GM21737 (cell line): ENCODE data around the gene PGBD1.
"Not testable (repeated sequence)": the region's sequence is repeated elsewhere in the genome, so short reads cannot be mapped to it uniquely, and the experiment has no call there.

Experiments used
- ATAC-seq: cut with Tn5 transposase; IDR thresholded peaks from one replicate; pipeline ENCODE4 v1.9.1; 2021; ENCODE audit warnings: mild to moderate bottlenecking, moderate library complexity; ENCODE audit not compliant: unreplicated experiment

Gene PGBD1

GRCh38 chr6:28269492-28269891 lies 11.9 kb upstream of the PGBD1 start:
- no peak for ATAC-seq

- ATAC-seq, result no peak
Observed at GRCh38 chr6:28274888-28275287, 6.5 kb upstream of the PGBD1 start.

GRCh38 chr6:28277746-28278145 lies 3.6 kb upstream of the PGBD1 start:
- ATAC-seq, result no peak

- no peak for ATAC-seq
Observed at GRCh38 chr6:28280595-28281287, 631 bp upstream of the PGBD1 start.

GRCh38 chr6:28282926-28283325 lies 1.6 kb downstream of the PGBD1 start:
- no peak for ATAC-seq

GRCh38 chr6:28291573-28291972 lies 10.2 kb downstream of the PGBD1 start:
- ATAC-seq, result no peak

- ATAC-seq, result no peak
Observed at GRCh38 chr6:28295326-28295725, 14.0 kb downstream of the PGBD1 start.

GRCh38 chr6:28296520-28297060 lies 15.2 kb downstream of the PGBD1 start:
- no peak for ATAC-seq

- no peak for ATAC-seq
Observed at GRCh38 chr6:28303570-28303969, 22.2 kb downstream of the PGBD1 start.

- ATAC-seq, result not testable (repeated sequence)
Observed at GRCh38 chr6:28306363-28306762, 25.0 kb downstream of the PGBD1 start.

GRCh38 chr6:28311139-28311823 lies 29.9 kb downstream of the PGBD1 start:
- ATAC-seq, result no peak

- ATAC-seq, result no peak
Observed at GRCh38 chr6:28312939-28313338, 31.6 kb downstream of the PGBD1 start.

- ATAC-seq, result no peak
Observed at GRCh38 chr6:28315628-28316027, 34.3 kb downstream of the PGBD1 start.

GRCh38 chr6:28317866-28318265 lies 36.5 kb downstream of the PGBD1 start:
- ATAC-seq, result not testable (repeated sequence)

- ATAC-seq, result no peak
Observed at GRCh38 chr6:28322661-28323060, 41.3 kb downstream of the PGBD1 start.

- ATAC-seq, result no peak
Observed at GRCh38 chr6:28323813-28324424, 42.5 kb downstream of the PGBD1 start.

GRCh38 chr6:28326371-28326948 lies 45.1 kb downstream of the PGBD1 start:
- ATAC-seq, result no peak

GRCh38 chr6:28330041-28330440 lies 48.7 kb downstream of the PGBD1 start:
- ATAC-seq, result no peak

GRCh38 chr6:28333047-28333446 lies 51.7 kb downstream of the PGBD1 start:
- ATAC-seq, result no peak

- no peak for ATAC-seq
Observed at GRCh38 chr6:28333599-28334018, 52.2 kb downstream of the PGBD1 start.

- no peak for ATAC-seq
Observed at GRCh38 chr6:28334286-28335039, 53.1 kb downstream of the PGBD1 start.
